ENCODE measurements around the gene OR4M1. TPM values are rescaled to one million over a fixed set of nuclear protein-coding genes. Genes with fewer than 3 reads are reported as not detected.

OR4M1 gene
- not detected in 2 replicates for total RNA-seq

GRCh38 chr14:19773204-19773603 lies at the start of gene OR4M1:
OR4M1 (plus strand) TSS chr14:19773504; CDS start chr14:19780323, 6,819 bp downstream.

GRCh38 chr14:19743256-19743655 lies 30.0 kb upstream of the OR4M1 start, which contains the start of gene OR4Q3:
OR4Q3 (plus strand) TSS chr14:19743571.

GRCh38 chr14:19803470-19803869 lies 30.2 kb downstream of the OR4M1 start, which contains the start of gene OR4N2:
OR4N2 (plus strand) TSS chr14:19803770; CDS start chr14:19827449, 23,679 bp downstream.

Other genes with a start within 250 kb of the OR4M1 start
- not detected in 2 replicates for gene OR11H2, start 59.6 kb upstream of the OR4M1 start, total RNA-seq
- not detected in 2 replicates for gene OR4Q3, start 29.9 kb upstream of the OR4M1 start, total RNA-seq
- gene OR4N2, start 30.3 kb downstream of the OR4M1 start, total RNA-seq, result not detected in 2 replicates
- not detected in 2 replicates for gene OR4K2, start 101.6 kb downstream of the OR4M1 start, total RNA-seq
- not detected in 2 replicates for gene OR4K5, start 147.1 kb downstream of the OR4M1 start, total RNA-seq
- not detected in 2 replicates for gene OR4K1, start 157.4 kb downstream of the OR4M1 start, total RNA-seq
- not detected in 2 replicates for gene OR4K15, start 202.1 kb downstream of the OR4M1 start, total RNA-seq
- gene OR4Q2, start 228.7 kb downstream of the OR4M1 start, total RNA-seq, result not detected in 2 replicates
- gene OR4K14, start 245.8 kb downstream of the OR4M1 start, total RNA-seq, result not detected in 2 replicates